SKM-1 (cell line): Measurements from ENCODE around the gene PCSK5.

ENCODE experiments used
- DNase-seq: peaks from one replicate; lab custom pipeline; 2025; ENCODE audit not compliant: unreplicated experiment; lab: John Stamatoyannopoulos, UW

Gene PCSK5

GRCh38 chr9:75918909-75919308, 28.4 kb downstream of the PCSK5 start:
- DNase-seq, result no peak

GRCh38 chr9:75921391-75922127, 31.1 kb downstream of the PCSK5 start:
- DNase-seq, result no peak

DNA sequence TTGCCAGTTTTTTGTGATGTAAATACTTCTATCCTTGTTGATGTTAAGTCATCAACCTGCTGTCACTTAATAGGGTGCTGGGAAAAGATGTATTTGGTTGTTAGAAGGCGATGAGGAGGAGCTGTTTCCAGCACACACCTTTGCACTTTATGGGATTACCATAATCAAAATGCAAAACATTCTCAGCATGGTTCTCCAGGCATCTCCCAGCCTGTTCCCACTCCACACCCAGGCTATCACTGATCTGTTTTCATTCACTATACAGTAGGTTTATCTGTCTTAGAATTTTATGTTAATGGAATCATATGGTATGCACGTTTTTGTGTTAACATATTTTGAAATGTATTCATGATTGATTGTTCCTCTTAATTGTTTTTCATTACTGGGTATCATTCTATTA, 35.9 kb downstream of the PCSK5 start:
- no peak for DNase-seq

- no peak for DNase-seq
These were observed 36.9 kb downstream of the PCSK5 start for GRCh38 chr9:75927356-75927755.

GRCh38 chr9:75930190-75930589, 39.7 kb downstream of the PCSK5 start:
- DNase-seq, result no peak

GRCh38 chr9:75930730-75931321, 40.4 kb downstream of the PCSK5 start:
- no peak for DNase-seq

DNA sequence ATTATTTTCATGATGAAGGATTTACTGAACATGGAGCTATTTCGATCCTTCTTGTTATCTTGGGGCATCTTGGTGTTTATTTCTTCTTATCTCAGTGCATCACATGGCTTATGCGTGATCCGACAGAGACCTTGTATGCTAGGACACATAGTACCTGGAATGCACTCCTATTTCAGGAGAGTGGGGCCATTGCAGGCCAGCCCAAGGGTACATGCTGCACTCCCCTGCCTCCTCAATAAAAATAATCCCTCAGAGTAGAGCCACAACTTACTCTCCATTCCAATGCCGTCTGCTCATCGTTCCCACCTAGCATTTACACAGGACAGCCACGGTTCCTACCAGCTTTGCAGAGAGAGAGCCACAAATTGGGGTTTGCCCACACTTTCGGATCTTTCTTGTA, 43.5 kb downstream of the PCSK5 start:
- DNase-seq, result no peak

DNA sequence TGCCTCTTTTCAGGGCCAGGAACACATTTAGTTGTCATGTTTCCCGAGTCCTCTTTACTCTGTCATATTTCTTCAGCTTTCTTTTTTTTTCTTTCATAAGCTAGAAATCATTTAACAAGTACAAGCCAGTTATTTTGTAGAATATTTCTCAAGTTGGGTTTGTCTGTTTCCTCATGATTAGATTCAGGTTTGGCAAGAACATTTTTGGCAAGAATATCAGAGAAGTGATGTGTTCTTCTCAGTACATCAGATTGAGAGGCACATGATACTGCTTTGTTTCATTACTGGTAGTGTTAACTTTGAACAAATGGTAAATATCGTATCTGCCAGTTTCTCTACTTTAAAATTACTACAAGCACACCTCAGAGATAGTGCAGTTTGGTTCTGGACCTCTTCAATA, 45.1 kb downstream of the PCSK5 start:
- no peak for DNase-seq

DNA sequence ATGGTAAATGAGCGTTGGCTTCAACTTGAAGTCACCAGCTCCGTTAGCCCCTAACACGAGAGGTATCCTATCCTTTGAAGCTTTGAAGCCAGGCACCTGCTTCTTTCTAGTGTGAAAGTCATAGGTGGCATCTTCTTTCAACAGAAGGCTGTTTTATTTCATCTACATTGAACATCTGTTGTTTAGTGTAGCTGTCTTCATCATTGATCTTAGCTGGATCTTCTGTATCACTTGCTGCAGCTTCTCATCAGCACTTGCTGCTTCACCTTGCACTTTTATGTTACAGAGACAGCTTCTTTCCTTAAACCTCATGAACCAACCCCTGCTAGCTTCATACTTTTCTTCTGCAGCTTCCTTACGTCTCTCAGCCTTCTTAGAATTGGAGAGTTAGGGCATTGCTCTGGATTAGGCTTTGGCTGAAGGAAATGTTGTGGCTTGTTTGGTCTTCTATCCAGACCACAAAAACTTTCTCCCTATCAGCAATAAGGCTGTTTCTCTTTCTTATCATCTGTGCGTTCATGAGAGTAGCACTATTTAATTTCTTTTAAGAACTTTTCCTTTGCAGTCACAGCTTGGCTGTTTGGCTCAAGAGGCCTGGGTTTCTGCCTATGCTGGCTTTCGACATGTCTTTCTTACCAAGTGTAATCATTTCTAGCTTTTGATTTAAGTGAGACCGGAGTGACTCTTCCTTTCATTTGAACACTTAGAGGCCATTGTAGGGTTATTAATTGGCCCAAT, 47.2 kb downstream of the PCSK5 start:
- DNase-seq, result no peak

DNA sequence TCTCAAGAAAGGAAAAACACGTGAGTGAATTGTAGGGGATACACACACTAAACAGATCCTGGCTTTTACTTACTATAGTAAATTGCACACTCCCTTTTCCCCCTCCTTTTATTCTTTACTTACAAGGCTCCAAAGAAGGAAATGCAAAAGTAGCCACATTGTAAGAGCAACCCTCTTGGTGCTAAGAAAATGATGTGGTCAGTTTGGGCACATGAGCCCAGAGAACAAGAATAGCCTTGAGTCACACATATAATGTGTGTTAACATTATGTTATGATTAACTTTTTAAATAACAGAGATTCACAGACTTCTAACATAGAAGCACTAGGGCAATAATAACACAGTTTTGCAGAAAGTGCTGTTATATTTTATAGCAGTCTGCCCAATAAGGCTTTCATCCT, 48.5 kb downstream of the PCSK5 start:
- no peak for DNase-seq

GRCh38 chr9:75939536-75940111, 49.2 kb downstream of the PCSK5 start:
- no peak for DNase-seq

DNA sequence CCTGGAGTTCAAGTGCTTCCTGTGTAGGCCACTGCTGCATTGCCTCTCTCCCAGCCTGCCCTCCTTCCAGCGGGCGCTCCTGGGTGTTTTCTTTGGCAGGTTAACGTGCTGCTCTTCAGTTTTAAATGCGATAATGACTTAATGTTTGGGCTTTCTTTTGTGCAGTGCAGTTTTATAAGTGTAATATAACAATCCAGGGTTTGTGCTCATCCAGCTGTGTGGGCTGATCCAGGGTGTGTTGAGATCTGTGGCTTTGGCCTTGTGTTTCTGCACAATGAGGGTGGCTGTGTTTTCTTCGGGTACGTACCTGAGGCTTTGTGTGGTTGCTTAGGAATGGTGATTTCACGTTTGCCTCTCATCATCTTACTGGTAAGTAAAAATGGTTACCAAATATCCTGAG, 50.6 kb downstream of the PCSK5 start:
- DNase-seq, result no peak

- DNase-seq, result no peak
These were observed 51.3 kb downstream of the PCSK5 start for GRCh38 chr9:75941577-75942311.

DNA sequence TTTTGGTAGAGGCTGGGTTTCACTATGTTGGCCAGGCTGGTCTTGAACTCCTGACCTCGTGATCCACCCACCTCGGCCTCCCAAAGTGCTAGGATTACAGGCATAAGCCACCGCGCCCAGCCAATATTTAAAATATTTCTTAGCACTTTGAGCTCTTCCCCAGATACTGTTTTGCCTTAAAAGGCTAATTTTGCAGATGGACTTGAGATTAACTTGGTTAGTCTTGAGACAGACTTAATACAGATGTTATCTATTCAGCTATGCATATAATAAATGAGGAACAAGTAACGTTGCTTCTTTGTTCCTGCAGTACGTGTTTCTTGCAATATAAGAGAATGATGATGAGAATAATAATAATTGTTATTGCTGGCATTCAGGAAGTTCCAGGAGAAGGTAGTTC, 56.3 kb downstream of the PCSK5 start:
- no peak for DNase-seq

GRCh38 chr9:75947233-75947632, 56.8 kb downstream of the PCSK5 start:
- DNase-seq, result no peak

DNA sequence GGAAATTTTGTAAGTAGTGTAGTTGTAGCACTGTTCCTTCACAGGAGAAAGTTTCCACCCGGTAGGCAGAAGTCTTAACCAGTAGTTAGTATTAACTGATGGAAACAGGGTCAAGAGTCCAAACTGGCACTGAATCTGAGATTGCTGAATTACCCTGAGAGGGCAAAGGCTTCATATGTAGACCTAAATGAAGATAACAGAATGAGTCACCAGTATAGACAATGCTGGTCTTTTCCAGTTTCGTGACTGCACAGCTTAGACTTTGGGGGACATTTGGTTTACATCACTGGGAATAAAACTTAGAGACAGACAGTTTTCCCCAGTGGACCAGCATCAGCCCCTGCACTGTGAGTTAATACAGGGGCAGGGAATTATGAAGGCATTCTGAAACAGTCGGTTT, 60.5 kb downstream of the PCSK5 start:
- DNase-seq, result no peak

DNA sequence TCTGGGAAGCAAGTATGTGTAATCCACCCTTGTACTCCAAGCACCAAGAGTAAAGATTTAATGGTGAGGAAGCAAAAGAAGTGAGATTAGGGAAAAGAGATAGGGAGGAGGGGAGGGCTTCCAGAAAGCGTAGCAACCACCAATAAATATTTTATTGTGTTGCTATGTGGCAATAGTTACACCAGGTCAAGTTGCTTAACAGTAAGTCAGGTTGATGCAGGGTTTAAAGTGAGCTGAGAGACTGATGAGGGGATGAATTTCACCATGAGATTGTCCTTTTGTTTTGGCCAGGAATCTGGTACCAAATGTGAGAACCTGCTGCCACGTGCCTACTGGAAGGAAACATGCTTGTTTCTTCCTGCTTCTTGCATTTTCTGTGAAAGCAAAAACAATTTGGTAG, 62.7 kb downstream of the PCSK5 start:
- no peak for DNase-seq

DNA sequence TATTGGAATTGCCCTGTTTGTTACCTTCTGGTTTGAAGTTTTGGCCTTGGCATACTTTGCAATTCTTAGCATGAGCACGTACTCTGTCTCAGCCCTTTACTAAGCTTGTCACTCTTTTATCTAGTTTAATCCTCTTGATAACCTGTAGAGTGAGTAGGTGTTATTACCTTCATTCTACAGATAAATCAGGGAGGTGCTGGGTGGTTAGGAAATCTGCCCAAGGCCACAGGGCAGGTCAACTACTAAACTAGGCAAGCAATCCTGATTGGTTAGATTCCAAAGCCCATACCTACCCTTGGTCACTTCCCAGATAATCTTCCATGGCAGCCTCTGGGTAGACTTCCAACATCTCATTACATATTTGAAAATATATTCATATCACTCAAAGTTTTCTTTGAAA, 65.7 kb downstream of the PCSK5 start:
- DNase-seq, result no peak

DNA sequence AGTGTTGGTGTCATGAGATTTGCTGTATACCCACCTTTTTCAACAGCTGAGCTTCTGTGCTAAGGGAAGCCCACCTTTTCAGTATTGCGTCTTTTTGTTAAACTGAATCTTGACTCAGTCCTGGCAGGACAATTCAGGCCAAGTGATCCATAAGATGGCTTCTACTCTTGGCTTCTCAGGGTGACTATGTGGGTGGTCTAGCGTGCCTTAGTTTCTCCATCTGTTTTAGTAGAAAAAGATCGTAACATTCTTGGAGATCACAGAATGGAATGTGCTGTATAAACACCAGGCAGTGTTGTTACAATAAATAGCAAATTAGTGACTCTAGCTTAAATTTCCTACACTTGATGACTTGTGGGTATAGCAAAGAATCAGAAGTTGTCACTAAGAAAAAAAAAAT, 66.6 kb downstream of the PCSK5 start:
- no peak for DNase-seq

- no peak for DNase-seq
These were observed 67.8 kb downstream of the PCSK5 start for GRCh38 chr9:75958226-75958625.

GRCh38 chr9:75960551-75960950, 70.1 kb downstream of the PCSK5 start:
- DNase-seq, result no peak
